RPMI7951 (cell line): ENCODE measurements around the gene KDM3A. TPM values are rescaled to one million over a fixed set of nuclear protein-coding genes. Genes with fewer than 3 reads are reported as not detected.
"Not testable (repeated sequence)": the region's sequence is repeated elsewhere in the genome, so short reads cannot be mapped to it uniquely, and the experiment has no call there.

Experiments
- DNase-seq: peaks from one replicate; pipeline ENCODE4 v3.0.0-alpha.2; 2012; ENCODE audit warnings: low read depth
- total RNA-seq: library from RNA; depleted of rRNA; stranded (reverse); fragments of >200 nt; shearing (Covaris generic); gene quantifications from 2 replicates; pipeline ENCODE4 v1.2.3, GENCODE V29; 2014

The KDM3A gene
- total RNA-seq, 1 experiment from 2014 or later = 23.4 TPM

DNA sequence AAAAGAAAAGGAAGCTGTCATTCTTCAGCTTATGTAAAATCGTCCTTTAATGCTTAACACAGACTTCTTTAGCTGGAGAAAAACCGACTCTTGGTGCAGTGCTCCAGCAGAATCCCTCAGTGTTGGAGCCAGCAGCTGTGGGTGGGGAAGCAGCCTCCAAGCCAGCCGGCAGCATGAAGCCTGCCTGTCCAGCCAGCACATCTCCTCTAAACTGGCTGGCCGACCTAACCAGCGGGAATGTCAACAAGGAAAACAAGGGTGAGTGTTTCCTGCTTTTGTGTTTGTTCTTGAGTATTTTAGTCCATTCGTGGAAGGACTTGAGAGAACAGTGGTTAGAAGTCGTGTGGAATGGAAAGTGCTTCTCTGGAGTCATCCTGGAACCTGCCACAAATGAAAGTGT, 38.9 kb downstream of the KDM3A start:
- DNase-seq = no peak

DNA sequence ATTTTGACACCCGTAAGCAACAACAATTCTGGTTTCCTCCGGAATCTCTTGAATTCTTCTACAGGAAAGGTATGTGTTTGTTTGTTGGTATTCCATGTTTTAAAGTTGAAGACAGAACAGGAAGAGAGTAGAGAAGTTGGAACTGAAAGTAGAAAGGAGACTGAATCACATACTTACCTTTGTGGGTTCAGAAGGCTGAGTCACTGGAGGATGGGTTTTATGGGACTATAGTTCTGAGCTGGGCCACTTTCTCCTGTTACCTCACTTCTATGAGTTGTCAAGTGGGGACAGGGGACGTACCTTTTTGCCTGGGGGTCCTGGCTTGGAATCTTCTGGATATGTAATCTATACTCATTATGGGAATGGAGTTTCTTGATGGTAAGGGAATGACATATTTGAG, 40.9 kb downstream of the KDM3A start:
- no peak for DNase-seq

DNA sequence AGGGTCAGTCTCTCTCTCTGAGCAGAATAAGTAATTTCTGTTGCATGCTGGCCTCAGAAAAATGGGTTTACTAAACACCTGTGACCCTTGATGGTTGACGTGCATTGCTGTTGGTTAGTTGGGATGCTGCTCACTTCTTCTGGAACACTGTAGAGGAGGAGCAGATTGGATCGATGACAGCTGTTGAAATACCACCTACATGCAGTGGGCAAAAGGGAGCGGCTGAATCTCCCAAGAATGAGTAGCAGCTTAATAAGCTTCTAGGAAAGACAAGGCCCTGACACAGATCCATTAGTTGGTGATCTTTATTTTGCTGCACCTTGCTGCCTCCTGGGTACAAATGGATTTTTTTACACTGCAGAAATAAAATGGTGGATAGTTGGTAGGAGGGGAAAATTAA, 43.2 kb downstream of the KDM3A start:
- DNase-seq = no peak

DNA sequence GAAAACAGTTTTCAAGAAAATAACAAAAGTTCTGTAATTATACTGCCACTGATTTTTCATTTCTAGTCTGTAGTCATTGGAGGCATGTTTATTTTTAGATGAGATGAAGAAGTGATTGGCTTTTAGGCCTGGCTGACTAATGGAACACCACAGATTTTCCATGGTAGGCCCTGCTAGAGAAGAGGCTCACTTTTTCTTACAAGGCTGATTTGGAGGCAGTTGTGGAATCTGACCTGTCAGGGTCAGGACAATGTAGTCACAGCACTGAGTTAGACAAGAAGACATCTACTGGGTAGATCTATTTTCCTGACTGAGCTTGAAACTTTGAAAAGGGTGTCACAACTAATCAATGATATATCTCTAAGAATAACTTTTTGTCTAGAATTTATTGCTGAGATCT, 43.9 kb downstream of the KDM3A start:
- no peak for DNase-seq

DNA sequence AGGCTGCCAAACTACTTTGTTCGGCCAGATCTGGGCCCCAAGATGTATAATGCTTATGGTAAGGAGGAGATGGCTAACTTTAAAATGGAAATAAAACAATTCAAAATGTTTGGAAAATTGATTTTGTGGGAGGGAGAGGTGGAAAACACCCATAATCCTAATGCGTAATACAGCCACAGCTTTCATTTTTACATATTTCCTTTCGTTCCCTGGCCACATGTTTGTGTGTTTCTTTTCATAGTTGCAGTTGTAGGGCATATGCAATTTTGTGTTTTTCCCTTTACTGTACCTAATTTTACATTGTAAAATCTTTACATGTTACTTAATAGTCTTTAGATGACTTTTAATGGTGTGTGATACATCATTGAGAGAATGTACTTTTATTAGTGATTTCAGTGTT, 44.6 kb downstream of the KDM3A start:
- DNase-seq = no peak

DNA sequence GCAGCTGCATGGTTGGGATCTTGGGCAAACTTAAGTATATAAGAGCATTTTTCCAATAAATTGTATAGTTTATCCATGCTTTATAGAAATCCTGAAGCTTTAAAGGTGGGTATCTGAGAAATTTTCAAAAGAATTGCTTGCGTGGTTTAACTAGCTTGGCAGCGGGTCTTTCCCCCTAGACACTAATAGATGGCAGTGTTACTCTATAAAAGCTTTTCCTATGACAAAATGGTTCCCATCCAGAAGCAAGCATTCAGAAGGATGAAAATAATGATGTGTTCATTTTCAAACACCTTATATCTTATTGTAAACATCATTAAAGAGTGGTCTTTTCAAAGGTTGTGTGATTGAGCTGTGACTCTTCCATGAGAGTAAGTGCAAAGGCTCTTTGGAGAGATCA, 45.9 kb downstream of the KDM3A start:
- no peak for DNase-seq

DNA sequence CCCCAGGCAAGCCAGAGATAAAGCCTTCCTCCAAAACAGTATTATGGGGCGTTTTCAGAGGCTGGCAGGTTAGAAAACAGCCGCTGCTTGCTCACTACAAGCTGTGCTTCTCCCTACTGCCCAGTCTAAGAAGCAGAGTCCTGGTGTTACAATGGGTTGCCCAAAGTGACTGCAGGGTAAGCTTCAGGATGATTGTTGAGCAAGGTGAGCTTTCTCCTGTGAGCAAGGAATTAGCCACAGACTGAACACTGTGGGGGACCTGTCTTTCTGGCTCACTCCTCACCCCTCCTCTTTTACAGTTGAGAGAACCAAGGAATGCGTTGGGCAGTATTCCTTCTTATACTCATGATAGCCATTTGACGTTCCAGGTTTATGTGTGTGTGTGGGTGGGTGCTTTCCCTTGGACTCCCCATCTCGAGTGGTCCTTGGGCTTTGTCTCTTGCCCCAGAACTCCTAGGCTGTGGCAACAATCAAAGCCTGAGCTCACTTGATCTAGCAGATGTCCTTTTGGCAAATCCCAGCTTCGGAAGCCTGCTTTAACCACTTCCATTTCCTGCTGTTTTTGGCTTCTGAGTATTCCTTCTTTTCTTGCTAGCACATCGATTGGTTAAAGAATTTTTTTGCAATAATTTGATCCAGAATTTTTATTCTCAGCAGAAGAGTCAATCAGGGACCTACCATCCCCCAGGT, 47.5 kb downstream of the KDM3A start:
- no peak for DNase-seq

DNA sequence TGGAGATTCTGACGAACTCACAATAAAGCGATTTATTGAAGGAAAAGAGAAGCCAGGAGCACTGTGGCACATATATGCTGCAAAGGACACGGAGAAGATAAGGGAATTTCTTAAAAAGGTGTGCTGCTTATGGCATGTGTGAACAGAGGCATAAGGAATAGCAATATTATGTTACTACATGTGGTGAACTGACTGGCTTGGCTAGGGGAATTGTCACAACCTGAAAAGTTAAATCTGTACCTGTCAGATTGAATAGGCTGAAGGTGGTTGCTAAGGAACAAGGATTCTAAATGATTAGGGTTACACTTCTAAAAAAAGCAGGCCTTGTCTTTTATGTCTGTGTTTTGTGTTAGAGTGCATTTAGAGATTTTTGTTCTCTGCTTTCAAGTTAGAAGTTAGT, 48.4 kb downstream of the KDM3A start:
- no peak for DNase-seq

DNA sequence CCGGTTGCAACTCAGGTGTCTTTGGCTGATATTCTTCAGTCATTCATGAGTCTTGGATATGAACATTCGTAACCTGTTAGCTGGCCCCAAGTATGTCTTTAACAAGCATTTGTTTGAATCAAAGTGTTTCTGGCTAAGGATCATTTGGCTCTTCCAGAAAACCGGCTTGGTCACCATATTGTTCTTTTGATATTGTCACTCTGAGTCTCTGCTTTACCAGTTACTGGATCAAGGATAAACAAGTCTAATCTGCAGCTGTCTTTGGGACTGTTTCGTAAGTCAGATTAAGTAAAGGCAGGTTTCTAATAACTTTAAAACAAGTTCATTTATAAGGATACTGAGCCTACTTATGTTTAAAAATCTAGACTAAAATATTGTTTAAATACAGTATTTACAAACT, 49.1 kb downstream of the KDM3A start:
- no peak for DNase-seq

DNA sequence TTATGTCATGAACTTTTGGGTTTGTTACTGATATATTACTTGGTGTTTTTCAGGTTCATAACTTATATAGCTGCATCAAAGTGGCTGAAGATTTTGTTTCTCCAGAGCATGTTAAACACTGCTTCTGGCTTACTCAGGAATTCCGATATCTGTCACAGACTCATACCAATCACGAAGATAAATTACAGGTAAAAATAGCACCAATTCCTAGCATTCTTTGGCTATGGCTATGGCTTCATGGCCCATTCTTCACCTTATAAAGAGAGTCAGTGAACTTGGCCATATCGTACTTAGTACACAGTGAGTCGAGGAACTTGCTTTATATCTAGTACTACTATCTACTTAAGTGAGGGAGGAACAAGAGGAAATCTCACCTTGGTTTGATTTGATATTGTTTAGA, 49.9 kb downstream of the KDM3A start:
- no peak for DNase-seq

DNA sequence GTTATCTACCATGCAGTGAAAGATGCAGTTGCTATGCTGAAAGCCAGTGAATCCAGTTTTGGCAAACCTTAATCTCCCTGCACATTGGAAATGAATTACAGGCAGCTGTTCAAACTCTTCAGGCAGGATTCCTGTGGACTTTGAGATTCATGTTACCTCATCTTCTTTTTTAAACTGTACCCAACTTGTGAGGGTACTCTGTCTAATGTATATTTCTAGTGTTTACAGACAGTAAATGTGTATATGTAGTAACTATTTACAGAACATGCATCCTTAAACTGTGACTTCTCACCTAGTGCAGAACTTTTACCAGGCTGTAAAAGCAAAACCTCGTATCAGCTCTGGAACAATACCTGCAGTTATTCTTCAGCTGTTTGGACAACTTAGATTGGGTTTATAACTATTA, 50.9 kb downstream of the KDM3A start:
- DNase-seq = no peak

DNA sequence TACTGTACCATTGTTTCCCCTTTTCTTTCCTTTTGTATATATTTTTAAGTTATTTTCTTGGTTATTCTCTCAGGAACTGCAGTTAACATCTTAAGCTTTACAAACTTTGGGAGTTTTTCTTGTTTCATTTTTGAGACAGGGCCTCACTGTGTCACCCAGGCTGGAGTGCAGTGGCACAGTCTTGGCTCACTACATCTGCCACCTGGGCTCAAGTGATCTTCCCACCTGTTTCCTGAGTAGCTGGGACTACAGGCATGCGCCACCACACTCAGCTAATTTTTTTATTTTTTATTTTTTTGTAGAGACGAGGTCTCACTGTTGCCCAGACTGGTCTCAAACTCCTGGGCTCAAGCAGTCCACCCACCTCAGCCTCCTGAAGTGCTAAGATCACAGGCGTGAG, 55.2 kb downstream of the KDM3A start:
- DNase-seq = not testable (repeated sequence)

DNA sequence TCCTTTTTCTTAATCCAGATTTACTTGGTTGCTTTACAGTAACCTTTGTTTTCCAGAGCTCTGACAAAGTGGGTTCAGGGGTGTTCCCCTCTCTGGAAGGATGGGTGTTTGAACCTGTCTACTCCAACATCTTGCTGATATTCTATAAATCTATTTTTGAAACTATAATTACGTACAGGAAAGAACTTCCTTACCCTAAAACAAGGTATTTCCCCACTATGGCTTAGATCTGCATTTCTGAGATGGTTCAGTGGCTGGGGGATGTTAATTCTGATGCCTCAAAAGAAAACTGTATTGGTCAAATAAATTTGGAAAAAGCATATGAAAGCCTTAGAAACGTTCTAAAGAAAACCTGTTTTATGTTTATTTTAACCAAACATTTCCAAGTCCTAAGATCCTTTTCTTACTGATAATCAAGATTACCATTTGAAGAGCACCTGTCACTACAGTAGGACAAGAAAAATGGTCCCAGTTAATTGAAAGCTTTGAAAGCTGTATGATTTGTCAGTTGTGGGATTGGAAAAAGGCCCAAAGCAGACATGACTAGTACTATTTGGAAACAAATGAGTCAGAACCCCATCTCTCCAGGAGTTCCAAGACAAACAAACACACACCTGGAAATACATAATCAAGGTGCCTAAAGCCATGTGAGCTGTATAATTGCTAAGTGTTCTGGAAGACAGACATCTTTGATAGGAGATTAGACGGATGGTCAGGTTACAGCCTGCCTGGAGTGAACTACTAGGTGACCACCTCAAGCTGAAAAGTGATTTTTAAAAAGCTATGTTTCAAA, 57.5 kb downstream of the KDM3A start:
- DNase-seq = no peak

DNA sequence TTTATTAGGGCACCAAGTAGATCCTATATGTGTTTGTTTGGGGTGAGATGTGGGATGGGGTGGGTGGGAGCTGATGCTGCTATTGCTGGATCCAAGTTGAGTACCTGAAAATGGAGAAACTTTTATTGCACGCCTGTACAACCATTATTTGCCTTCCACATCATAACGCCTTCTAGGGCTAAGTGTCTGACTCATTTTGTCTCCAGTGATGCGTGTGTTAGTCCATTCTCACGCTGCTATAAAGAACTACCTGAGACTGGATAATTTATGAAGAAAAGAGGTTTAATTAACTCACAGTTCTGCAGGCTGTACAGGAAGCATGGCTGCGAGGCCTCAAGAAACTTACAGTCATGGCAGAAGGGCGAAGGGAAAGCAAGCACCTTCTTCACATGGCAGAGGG, 58.2 kb downstream of the KDM3A start:
- DNase-seq = no peak

DNA sequence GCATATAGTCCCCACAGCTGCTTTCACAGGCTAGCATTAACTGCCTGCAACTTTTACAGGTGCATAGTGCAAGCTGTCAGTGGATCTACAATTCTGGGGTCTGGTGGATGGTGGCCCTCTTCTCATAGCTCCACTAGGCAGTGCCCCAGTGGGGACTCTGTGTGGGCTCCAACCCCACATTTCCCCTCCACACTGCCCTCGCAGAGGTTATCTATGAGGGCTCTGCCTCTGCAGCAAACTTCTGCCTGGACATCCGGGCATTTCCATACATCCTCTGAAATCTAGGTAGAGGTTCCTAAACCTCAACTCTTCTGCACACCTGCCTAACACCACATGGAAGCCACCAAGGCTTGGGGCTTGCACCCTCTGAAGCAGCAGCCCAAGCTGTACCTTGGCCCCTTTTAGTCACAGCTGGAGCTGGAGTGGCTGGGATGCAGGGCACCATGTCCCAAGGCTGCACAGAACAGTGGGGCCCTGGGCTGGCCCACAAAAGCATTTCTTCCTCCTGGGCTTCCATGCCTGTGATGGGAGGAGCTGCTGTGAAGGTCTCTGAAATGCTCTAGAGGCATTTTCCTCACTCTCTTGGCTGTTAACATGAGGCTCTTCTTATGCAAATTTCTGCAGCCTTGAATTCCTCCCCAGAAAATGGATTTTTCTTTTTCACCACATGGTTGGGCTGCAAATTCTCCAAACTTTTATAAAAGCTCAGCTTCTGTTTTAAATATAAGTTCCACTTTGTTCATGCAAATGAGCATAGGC, 59.3 kb downstream of the KDM3A start:
- no peak for DNase-seq

DNA sequence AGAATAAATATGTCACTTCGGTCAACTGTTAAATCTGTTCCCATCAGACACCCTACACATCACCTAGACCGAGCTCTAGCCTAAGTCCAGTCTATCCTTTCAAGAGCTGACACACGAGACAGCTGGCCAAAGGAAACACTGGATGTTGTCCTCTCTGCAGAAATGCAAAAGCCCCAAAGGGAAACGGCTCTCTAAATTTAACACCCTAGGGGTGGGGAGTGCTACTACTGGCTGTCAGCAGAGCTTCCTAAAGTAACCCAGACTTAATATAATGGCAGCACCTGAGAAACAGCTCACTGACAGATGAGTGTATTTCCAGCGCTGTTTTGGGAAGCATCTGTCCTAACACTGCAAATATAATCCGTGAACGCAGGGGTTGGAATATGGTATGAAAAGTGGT, 66.4 kb downstream of the KDM3A start:
- DNase-seq = no peak

DNA sequence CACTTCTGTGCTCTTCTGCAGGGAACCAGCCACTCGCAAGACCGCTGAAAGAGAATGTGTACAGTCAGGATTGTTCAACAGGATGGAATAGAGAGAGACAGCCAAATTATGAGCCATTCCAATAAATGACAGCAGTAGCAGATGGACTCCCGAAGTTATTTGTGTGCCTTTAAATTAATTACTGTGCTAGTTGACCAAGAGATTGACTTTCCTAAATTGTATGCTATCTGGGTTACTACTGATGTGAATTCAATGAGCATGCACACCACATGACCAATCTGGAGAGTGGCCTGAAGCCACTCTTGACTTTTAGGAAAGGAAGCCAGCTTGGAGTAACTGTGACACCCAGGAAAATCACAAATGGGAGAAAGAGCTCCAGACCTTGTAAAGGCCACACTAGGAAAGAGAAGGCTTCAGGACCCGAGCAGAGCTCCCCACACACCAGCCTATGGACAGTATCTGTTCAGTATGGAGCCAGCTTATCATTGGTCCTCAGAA, 69.3 kb downstream of the KDM3A start:
- DNase-seq = no peak

DNA sequence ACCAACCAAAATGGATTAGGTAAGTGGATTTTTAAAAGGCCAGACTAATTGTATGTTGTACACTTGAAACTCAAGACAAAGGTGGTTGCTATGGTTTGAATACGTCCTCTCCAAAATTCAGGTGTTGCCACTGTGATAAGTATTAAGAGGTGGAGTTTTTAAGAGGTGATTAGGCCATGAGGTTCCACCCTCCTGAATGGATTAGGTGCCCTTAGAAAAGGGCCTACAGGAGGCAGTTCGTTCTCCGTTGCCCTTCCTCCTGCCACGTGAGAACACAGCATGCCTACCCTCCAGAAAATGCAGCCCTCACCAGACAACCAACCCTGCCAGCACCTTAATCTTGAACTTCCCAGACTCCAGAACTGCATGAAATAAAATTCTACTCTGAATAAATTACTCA, 70.9 kb downstream of the KDM3A start:
- DNase-seq = no peak

DNA sequence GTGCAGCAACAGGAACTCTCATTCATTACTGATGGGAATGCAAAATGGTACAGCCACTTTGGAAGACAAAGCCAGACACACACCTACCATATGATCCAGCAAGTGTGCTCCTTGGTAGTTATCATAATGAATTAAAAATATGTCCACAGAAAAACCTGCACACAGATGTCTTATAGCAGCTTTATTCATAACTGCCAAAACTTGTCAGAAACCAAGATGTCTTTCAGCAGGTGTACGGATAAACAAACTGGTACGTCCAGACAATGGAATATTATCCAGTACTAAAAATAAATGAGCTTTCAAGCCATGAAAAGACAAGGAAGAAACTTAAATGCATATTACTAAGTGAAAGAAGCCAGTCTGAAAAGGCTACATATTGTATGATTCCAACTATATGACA, 71.7 kb downstream of the KDM3A start:
- DNase-seq = no peak

DNA sequence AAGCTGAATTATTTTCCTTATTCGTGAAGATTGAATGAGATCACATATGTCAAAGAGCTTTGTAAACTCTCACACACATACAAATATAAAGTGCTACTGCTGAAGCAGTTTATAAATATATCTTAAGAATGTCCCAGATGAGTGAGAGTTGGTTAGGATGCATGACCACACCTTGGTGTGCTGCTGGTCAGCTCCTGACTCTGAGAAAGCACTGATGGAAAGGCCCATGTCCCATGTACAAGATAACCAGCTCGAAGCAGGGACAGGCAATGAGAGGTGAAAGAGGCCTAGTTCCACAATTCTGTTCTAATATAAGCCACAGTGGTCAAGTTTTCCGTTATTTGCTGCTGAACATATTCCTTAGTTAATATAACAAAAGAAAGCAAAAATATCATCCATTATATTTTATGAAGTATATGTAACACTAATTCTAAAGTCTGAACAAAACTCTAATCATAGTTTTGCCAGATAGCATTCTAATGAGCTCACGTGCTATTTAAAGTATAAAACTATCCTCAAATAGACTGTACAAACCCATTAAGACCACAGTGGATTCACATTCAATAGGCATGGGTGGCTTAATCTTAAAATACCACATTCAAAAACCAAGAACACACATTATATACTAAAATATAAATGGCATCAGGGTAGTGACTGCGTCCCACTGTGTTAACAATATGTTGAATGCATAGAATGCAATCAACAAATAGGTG, 72.9 kb downstream of the KDM3A start:
- no peak for DNase-seq

DNA sequence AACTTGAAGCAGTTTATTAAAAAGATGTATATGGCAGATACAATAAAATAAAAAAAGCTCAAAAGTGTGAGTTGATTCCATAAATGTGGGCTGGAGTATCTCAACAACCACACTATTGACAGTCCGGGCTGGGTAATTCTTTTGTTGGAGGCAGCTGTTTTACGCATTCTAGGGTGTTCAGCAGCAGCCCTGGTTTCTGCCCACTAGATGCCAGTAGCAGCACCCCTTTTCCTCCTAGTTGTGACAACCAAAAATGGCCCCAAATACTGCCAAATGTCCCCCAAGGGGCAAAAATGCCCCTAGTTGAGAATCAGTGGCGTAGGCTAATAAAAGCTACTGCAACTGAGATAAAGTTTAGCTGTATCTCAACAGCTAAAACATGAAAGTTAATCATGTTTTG, 77.3 kb downstream of the KDM3A start:
- DNase-seq = peak; percentile 27

DNA sequence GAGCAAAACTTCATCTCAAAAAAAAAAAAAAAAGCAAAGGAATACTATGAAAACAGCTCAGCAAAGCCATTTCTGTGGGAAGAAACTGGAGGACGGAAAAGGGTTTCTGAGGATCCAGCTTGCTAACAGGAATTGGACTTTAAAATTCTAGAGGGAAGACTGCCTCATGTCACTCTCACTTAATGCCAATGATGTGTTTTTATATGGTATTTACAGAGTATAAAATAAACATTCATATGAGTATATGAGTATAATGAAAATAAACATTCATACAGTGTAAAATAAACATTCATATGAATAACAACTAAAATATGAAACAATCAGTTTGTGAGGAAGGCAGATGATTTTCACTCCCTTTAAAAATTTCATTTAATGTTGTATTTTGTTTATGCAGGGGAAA, 78.2 kb downstream of the KDM3A start:
- DNase-seq = no peak
